GM12878 (cell line): Measurements from ENCODE around the gene CTIF. TPM values are rescaled to one million over a fixed set of nuclear protein-coding genes. Genes with fewer than 3 reads are reported as not detected.

Source experiments
- ATAC-seq: fragments of 200-7000 bp; cut with Tn5 transposase; 3 replicates; pipeline ENCODE4 v1.9.1; 2020; ENCODE audit warnings: mild to moderate bottlenecking, moderate library complexity
- BruUV-seq: library from RNA; stranded (reverse); fragments of 400-500 nt; replicated peaks from 2 replicates; lab custom pipeline; 2021; lab: Mats Ljungman, UMichigan
- CTCF ChIA-PET: fragments of 300-600 bp; sonication (Branson Sonifier 250); formaldehyde crosslinking; extraction: SDS; loops from one replicate; lab custom pipeline; 2021; ENCODE audit warnings: inconsistent platforms; lab: Yijun Ruan, JAX
- POLR2A ChIA-PET: fragments of 350-600 bp; formaldehyde crosslinking; extraction: SDS; loops from one replicate; lab custom pipeline; 2021; ENCODE audit warnings: inconsistent platforms; lab: Charles Lee
- RAD21 ChIA-PET: fragments of 300-600 bp; sonication (Branson Sonifier 250); formaldehyde crosslinking; loops from one replicate; lab custom pipeline; 2023; ENCODE audit warnings: antibody characterized with exemption; ENCODE audit not compliant: unreplicated experiment; lab: Charles Lee
- SMC1A ChIA-PET: fragments of 300-600 bp; sonication (Branson Sonifier 250); formaldehyde crosslinking; loops from one replicate; lab custom pipeline; 2023; ENCODE audit not compliant: unreplicated experiment, uncharacterized antibody; lab: Charles Lee
- DNase-seq: peaks from one replicate; pipeline ENCODE4 v3.0.0-alpha.2; 2011; ENCODE audit warnings: low read depth, low spot score
- FAIRE-seq: peaks from 3 replicates; lab custom pipeline; 2011; peaks lifted over from hg19 to GRCh38; lab: Jason Lieb, UNC
- H2AFZ ChIP-seq: 2 replicates; pipeline ENCODE4 v1.6.0; 2011; ENCODE audit warnings: low read depth, low read length, control low read depth; ENCODE audit not compliant: control insufficient read depth
- H3K27ac ChIP-seq: 2 replicates; pipeline ENCODE4 v1.5.1; 2011; ENCODE audit warnings: control low read depth; ENCODE audit not compliant: control insufficient read depth, insufficient read depth
- H3K27me3 ChIP-seq, 2 experiments: replicated peaks in 1 of 2; 2 replicates each; pipeline versions ENCODE4 v1.6.0 to v1.6.1; 2011; ENCODE audit warnings: low read length in 1 of 2; ENCODE audit not compliant: control insufficient read depth in 2 of 2, insufficient read depth in 2 of 2
- H3K36me3 ChIP-seq, 2 experiments: 2 replicates each; pipeline ENCODE4 v1.5.1; 2011; ENCODE audit warnings: low read length in 1 of 2; ENCODE audit not compliant: control insufficient read depth in 2 of 2, insufficient read depth in 2 of 2
- H3K4me1 ChIP-seq: 2 replicates; pipeline ENCODE4 v1.6.1; 2011; ENCODE audit warnings: mild to moderate bottlenecking, low read length, moderate library complexity, mixed read lengths; ENCODE audit not compliant: control insufficient read depth, insufficient read depth
- H3K4me2 ChIP-seq: 2 replicates; pipeline ENCODE4 v1.6.0; 2011; ENCODE audit warnings: control low read depth; ENCODE audit not compliant: control insufficient read depth, insufficient read depth
- H3K4me3 ChIP-seq: fragments of 200-600 bp; sonication (generic); 2 replicates; pipeline ENCODE4 v1.5.1; 2016
- H3K79me2 ChIP-seq: 2 replicates; pipeline ENCODE4 v1.6.0; 2011; ENCODE audit warnings: low read length; ENCODE audit not compliant: control insufficient read depth, insufficient read depth
- H3K9ac ChIP-seq: 2 replicates; pipeline ENCODE4 v1.8.0; 2011; ENCODE audit warnings: low read length, control low read depth, mixed read lengths; ENCODE audit not compliant: control insufficient read depth, insufficient read depth
- H3K9me3 ChIP-seq: replicated peaks from 3 replicates; pipeline ENCODE4 v1.5.1; 2011; ENCODE audit warnings: mild to moderate bottlenecking, low read length; ENCODE audit not compliant: control insufficient read depth, insufficient read depth
- H4K20me1 ChIP-seq: 2 replicates; pipeline ENCODE4 v1.6.0; 2011; ENCODE audit not compliant: control insufficient read depth, insufficient read depth
- ATF7 ChIP-seq: fragments of 450-650 bp; IDR thresholded peaks from 2 replicates; pipeline ENCODE4 v1.6.1; 2016; ENCODE audit warnings: low read depth, mild to moderate bottlenecking
- CHD1 ChIP-seq: IDR thresholded peaks from 2 replicates; pipeline ENCODE4 v1.6.1; 2012; ENCODE audit warnings: low read depth, low read length, improper control_type of control experiment
- CREM ChIP-seq: IDR thresholded peaks from 2 replicates; pipeline ENCODE4 v1.6.1; 2014; ENCODE audit warnings: antibody characterized with exemption, low read depth
- MTA3 ChIP-seq: IDR thresholded peaks from 2 replicates; pipeline ENCODE4 v1.6.1; 2012; ENCODE audit warnings: low read length, inconsistent platforms, borderline replicate concordance
- PML ChIP-seq: IDR thresholded peaks from 2 replicates; pipeline ENCODE4 v1.6.1; 2012; ENCODE audit warnings: low read length, inconsistent platforms
- RCOR1 ChIP-seq: conservative IDR thresholded peaks from 2 replicates; pipeline ENCODE4 v1.6.1; 2012; ENCODE audit warnings: low read depth, low read length, improper control_type of control experiment
- SMAD5 ChIP-seq: IDR thresholded peaks from 2 replicates; pipeline ENCODE4 v1.6.1; 2016; ENCODE audit warnings: antibody characterized with exemption, low read depth
- ZNF217 ChIP-seq: fragments of 450-650 bp; IDR thresholded peaks from 2 replicates; pipeline ENCODE4 v1.6.1; 2017; ENCODE audit warnings: antibody characterized with exemption, mild to moderate bottlenecking
- WGBS: methylation state at CpG from one replicate; pipeline ENCODE4 v1.1.6; 2016; ENCODE audit warnings: low lambda C conversion rate; ENCODE audit not compliant: insufficient replicate concordance, insufficient coverage; ENCODE audit errors: missing lambda C conversion rate; 5-methylcytosine and 5-hydroxymethylcytosine counted together
- in situ Hi-C: fragments of 300-500 bp; cut with MboI; formaldehyde crosslinking; loops from 9 replicates; pipeline ENCODE4 v1.14.3; 2018; ENCODE audit warnings: mixed read lengths
- intact Hi-C: fragments of 100-400 bp; cut with micrococcal nuclease; formaldehyde crosslinking; loops from one replicate; pipeline ENCODE4 v1.14.2; 2022; ENCODE audit not compliant: unreplicated experiment
- polyA plus RNA-seq, 11 experiments: library from polyadenylated mRNA; depleted of rRNA in 4 of 11; unstranded in 6 of 11; stranded (reverse) in 5 of 11; fragments of >200 nt; fragmentation: Nextera tagmentation in 4 of 11; fragmentation: Illumina TruSeq in 1 of 11; extraction: Ambion mirVana in 4 of 11; extraction: Trizol in 1 of 11; gene quantifications; 1 replicate in 1 of 11; 2 replicates in 10 of 11; pipeline versions ENCODE4 v1.2.1 to v1.2.3, GENCODE V29; 2011 to 2016; ENCODE audit warnings: inconsistent platforms in 2 of 11, missing spikeins in 2 of 11, low read depth in 1 of 11
- total RNA-seq, 4 experiments: library from RNA; depleted of rRNA in 3 of 4; stranded (reverse); fragments of >200 nt in 3 of 4; fragmentation: Illumina TruSeq in 1 of 4; extraction: Trizol in 1 of 4; gene quantifications; 2 replicates each; pipeline versions ENCODE4 v1.2.1 to v1.2.3, GENCODE V29; 2013 to 2021
- TF ChIP-seq, protein P1 (sequence below): fragments of 450-650 bp; IDR thresholded peaks from 2 replicates; pipeline ENCODE4 v1.6.1; 2018; ENCODE audit warnings: mild to moderate bottlenecking, low read depth, moderate library complexity; ENCODE audit not compliant: partially characterized antibody
- TF ChIP-seq, protein P2 (sequence below): fragments of 450-650 bp; IDR thresholded peaks from 2 replicates; pipeline ENCODE4 v1.6.1; 2016; ENCODE audit warnings: mild to moderate bottlenecking

Gene CTIF
- total and polyA plus RNA-seq, 10 of the 15 experiments (the other 5 are each of a cell fraction or from before 2014, with no cell fraction given) = 0.06 to 11.6 (median 2.5) TPM

DNA sequence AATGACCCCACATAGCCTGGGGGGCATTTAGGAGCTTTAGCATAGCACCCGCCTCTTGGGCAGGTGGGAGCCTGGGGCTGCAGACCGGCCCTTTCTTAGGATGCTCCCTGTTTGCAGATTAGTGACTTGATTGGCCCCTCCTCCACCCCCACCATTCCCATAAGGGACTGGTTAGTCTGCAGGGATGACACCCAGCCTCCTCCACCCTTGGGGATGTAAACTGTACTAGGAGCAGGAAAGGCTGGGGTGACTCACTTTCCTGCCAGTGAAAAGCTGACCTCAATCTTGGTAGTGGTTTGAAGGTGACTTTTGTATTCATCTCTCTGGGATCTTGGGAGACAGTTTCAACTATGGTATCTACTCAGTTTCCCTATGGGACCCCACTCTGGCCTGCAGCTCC, 24.2 kb downstream of the CTIF start:
- Histone ChIP-seq H2AFZ (no peak overlapping the region), H4K20me1 (no peaks in the 10 kb centered on the region), H3K9ac (no peak overlapping the region), H3K4me3 (no peak overlapping the region), H3K4me2 (no peak overlapping the region), H3K27ac (no peak overlapping the region), H3K36me3 (no peaks in the 10 kb centered on the region), H3K79me2 (no peaks in the 10 kb centered on the region), H3K27me3 (no peaks in the 10 kb centered on the region), H3K4me1 (no peaks in the 10 kb centered on the region), H3K9me3 (no peaks in the 10 kb centered on the region)
- intact Hi-C loops = no loop called here
- ChIA-PET POLR2A (no interaction called here), SMC1A (no interaction called here), RAD21 (no interaction called here), CTCF (no interaction called here)
- no peak for FAIRE-seq
- no TSS peak for BruUV-seq
- TF ChIP-seq CHD1 (no peak), SMAD5 (no peak)
- WGBS = 72% methylated on average over 2 of the region's 2 CpGs
- in situ Hi-C loops = no loop called here
- no peak for DNase-seq
- no peak for ATAC-seq

DNA sequence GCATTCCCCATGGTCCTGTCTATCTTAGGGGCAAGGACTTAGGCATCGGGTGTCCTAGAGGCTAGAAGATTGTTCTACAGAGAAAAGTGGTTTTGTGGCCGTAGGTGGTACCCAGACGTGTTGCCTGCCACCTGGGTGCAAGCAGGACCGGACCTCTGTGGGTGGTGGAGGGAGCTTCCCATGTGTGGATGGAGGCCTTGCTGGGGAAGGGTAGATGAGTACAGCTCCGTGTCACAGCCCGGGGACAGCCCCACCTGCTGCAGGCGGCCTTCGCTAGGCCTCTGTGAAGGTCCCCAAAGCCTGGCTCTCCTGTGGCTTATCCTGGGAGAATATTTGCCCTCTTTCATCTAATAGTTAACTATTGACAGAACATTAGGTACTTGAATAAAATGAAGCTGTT, 25.3 kb downstream of the CTIF start:
- ChIA-PET POLR2A (interaction anchor here (0.6 kb wide), 1 partner anchor 797 kb away, joined by 3 read pairs; no protein-coding TSS in a partner anchor), SMC1A (interaction anchor here (0.7 kb wide), 1 partner anchor 26 kb away, joined by 3 read pairs; no protein-coding TSS in a partner anchor), RAD21 (no interaction called here), CTCF (no interaction called here)
- 61% methylated on average over 8 of the region's 8 CpGs for WGBS
- no peak overlapping the region for H3K9ac ChIP-seq
- H3K4me2 ChIP-seq = no peak overlapping the region
- intact Hi-C loops = no loop called here
- FAIRE-seq (no peak), DNase-seq (no peak), ATAC-seq (no peak)
- no peak overlapping the region for H2AFZ ChIP-seq
- H4K20me1 ChIP-seq = no peaks in the 10 kb centered on the region
- no peak overlapping the region for H3K27ac ChIP-seq
- in situ Hi-C loops = no loop called here
- no peak overlapping the region for H3K4me3 ChIP-seq
- H3K36me3 ChIP-seq = no peaks in the 10 kb centered on the region
- no peaks in the 10 kb centered on the region for H3K79me2 ChIP-seq
- TF ChIP-seq ZNF217 (no peak), PML (no peak), RCOR1 (no peak), CREM (no peak), MTA3 (no peak), ATF7 (no peak)
- TF ChIP-seq, protein P1, sequence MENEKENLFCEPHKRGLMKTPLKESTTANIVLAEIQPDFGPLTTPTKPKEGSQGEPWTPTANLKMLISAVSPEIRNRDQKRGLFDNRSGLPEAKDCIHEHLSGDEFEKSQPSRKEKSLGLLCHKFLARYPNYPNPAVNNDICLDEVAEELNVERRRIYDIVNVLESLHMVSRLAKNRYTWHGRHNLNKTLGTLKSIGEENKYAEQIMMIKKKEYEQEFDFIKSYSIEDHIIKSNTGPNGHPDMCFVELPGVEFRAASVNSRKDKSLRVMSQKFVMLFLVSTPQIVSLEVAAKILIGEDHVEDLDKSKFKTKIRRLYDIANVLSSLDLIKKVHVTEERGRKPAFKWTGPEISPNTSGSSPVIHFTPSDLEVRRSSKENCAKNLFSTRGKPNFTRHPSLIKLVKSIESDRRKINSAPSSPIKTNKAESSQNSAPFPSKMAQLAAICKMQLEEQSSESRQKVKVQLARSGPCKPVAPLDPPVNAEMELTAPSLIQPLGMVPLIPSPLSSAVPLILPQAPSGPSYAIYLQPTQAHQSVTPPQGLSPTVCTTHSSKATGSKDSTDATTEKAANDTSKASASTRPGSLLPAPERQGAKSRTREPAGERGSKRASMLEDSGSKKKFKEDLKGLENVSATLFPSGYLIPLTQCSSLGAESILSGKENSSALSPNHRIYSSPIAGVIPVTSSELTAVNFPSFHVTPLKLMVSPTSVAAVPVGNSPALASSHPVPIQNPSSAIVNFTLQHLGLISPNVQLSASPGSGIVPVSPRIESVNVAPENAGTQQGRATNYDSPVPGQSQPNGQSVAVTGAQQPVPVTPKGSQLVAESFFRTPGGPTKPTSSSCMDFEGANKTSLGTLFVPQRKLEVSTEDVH = no peak
- TF ChIP-seq, protein P2, sequence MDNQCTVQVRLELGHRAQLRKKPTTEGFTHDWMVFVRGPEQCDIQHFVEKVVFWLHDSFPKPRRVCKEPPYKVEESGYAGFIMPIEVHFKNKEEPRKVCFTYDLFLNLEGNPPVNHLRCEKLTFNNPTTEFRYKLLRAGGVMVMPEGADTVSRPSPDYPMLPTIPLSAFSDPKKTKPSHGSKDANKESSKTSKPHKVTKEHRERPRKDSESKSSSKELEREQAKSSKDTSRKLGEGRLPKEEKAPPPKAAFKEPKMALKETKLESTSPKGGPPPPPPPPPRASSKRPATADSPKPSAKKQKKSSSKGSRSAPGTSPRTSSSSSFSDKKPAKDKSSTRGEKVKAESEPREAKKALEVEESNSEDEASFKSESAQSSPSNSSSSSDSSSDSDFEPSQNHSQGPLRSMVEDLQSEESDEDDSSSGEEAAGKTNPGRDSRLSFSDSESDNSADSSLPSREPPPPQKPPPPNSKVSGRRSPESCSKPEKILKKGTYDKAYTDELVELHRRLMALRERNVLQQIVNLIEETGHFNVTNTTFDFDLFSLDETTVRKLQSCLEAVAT = no peak
- no peaks in the 10 kb centered on the region for H3K27me3 ChIP-seq
- H3K9me3 ChIP-seq = no peaks in the 10 kb centered on the region
- no peaks in the 10 kb centered on the region for H3K4me1 ChIP-seq
- BruUV-seq = no TSS peak
